OCI-LY1 (cell line): Measurements from ENCODE around the gene BRICD5.

Experiments used
- CTCF ChIP-seq: fragments of 200-600 bp; sonication (generic), shearing (Covaris generic); IDR thresholded peaks from 2 replicates; pipeline ENCODE4 v1.5.1; 2017; ENCODE audit warnings: mild to moderate bottlenecking, antibody characterized with exemption, low read length, moderate library complexity, mixed read lengths
- EZH2 ChIP-seq: fragments of 200-600 bp; sonication (generic), shearing (Covaris generic); IDR thresholded peaks from 2 replicates; pipeline ENCODE4 v1.8.0; 2017; ENCODE audit warnings: borderline replicate concordance, mixed run types, mild to moderate bottlenecking, antibody characterized with exemption, low read length, moderate library complexity, mixed read lengths

GRCh38 chr16:2167068-2167638 is 43.5 kb downstream of the BRICD5 start:
- TF ChIP-seq CTCF: no peak
- TF ChIP-seq EZH2: no peak
